CD4-positive, alpha-beta T cell (primary cell): ENCODE data around the gene KRT20. TPM values are rescaled to one million over a fixed set of nuclear protein-coding genes. Genes with fewer than 3 reads are reported as not detected.

Source experiments
- ATAC-seq: fragments of 200-7000 bp; cut with Tn5 transposase; one replicate; pipeline ENCODE4 v1.10.0; 2022; ENCODE audit warnings: mild to moderate bottlenecking; ENCODE audit not compliant: poor library complexity
- CTCF ChIA-PET: fragments of 350-600 bp; sonication (Branson Sonifier 250); formaldehyde crosslinking; loops from one replicate; lab custom pipeline; 2021; ENCODE audit warnings: antibody characterized with exemption, inconsistent platforms; lab: Charles Lee
- POLR2A ChIA-PET: fragments of 350-600 bp; sonication (Branson Sonifier 250); formaldehyde crosslinking; loops from one replicate; lab custom pipeline; 2021; ENCODE audit warnings: antibody characterized with exemption, inconsistent platforms; lab: Charles Lee
- DNase-seq, 14 experiments: peaks; one replicate each; pipeline ENCODE4 v3.0.0-alpha.2; 2013 to 2020; ENCODE audit warnings: mixed read lengths in 2 of 14
- H3K27ac ChIP-seq, 2 donors: one replicate each; pipeline versions ENCODE4 v1.5.1 to v1.7.0; 2013; ENCODE audit warnings: low read length in 2 of 2, low read depth in 1 of 2, mild to moderate bottlenecking in 1 of 2
- H3K27me3 ChIP-seq, 2 experiments: 1 replicate in 1 of 2; 2 replicates in 1 of 2; pipeline versions ENCODE4 v1.6.1 to v1.7.0; 2013; ENCODE audit warnings: low read length in 2 of 2, control low read depth in 1 of 2, mild to moderate bottlenecking in 1 of 2, moderate library complexity in 1 of 2; ENCODE audit not compliant: insufficient read depth in 2 of 2, control insufficient read depth in 1 of 2
- H3K36me3 ChIP-seq: one replicate; pipeline ENCODE4 v1.6.1; 2013; ENCODE audit warnings: low read length, control low read depth; ENCODE audit not compliant: insufficient read depth
- H3K4me1 ChIP-seq: one replicate; pipeline ENCODE4 v1.6.1; 2013; ENCODE audit warnings: low read length, control low read depth; ENCODE audit not compliant: insufficient read depth
- H3K4me3 ChIP-seq: one replicate; pipeline ENCODE4 v1.5.1; 2013; ENCODE audit warnings: mild to moderate bottlenecking, low read length, moderate library complexity
- H3K9me3 ChIP-seq, 2 experiments: 1 replicate in 1 of 2; 2 replicates in 1 of 2; pipeline versions ENCODE4 v1.6.1 to v1.7.0; 2013; ENCODE audit warnings: low read length in 2 of 2, mild to moderate bottlenecking in 2 of 2, control low read depth in 1 of 2, moderate library complexity in 1 of 2; ENCODE audit not compliant: control insufficient read depth in 1 of 2, insufficient read depth in 1 of 2
- H3K27ac Mint-ChIP-seq: one replicate; pipeline ENCODE4 v1.8.0; 2020; ENCODE audit warnings: mixed read lengths
- H3K27me3 Mint-ChIP-seq: one replicate; pipeline ENCODE4 v1.8.0; 2021; ENCODE audit warnings: mixed read lengths
- H3K36me3 Mint-ChIP-seq: one replicate; pipeline ENCODE4 v1.8.0; 2021; ENCODE audit warnings: low read depth, mixed read lengths
- H3K4me1 Mint-ChIP-seq: one replicate; pipeline ENCODE4 v1.8.0; 2021; ENCODE audit warnings: low read depth, mixed read lengths
- H3K4me3 Mint-ChIP-seq: one replicate; pipeline ENCODE4 v1.8.0; 2020; ENCODE audit warnings: mild to moderate bottlenecking, mixed read lengths
- H3K9me3 Mint-ChIP-seq: one replicate; pipeline ENCODE4 v1.8.0; 2020; ENCODE audit warnings: mixed read lengths
- CTCF ChIP-seq: fragments of 200-600 bp; IDR thresholded peaks from one replicate; pipeline ENCODE4 v1.8.0; 2022; ENCODE audit warnings: antibody characterized with exemption, mild to moderate bottlenecking
- intact Hi-C, 2 experiments: fragments of 100-400 bp; cut with DNase I in 1 of 2; cut with micrococcal nuclease in 1 of 2; formaldehyde crosslinking; loops; one replicate each; pipeline versions ENCODE4 v1.15.1 to v1.9.0; 2023 to 2025; cut with DNase I, micrococcal nuclease
- total RNA-seq, 174 experiments: library from RNA in 2 of 174; stranded (reverse) in 2 of 174; gene quantifications; one replicate each; pipeline ENCODE4 v1.2.3 and lab custom pipeline; 2021 to 2026

Gene KRT20
- total RNA-seq, 2 experiments from 2014 or later = not detected

- H3K36me3 Mint-ChIP-seq = no peaks in the 10 kb centered on the region
- H3K4me1 Mint-ChIP-seq = no peaks in the 10 kb centered on the region
- Histone ChIP-seq H3K27ac (no peak overlapping the region), H3K4me3 (no peak overlapping the region), H3K4me1 (no peaks in the 10 kb centered on the region), H3K9me3 (no peaks in the 10 kb centered on the region), H3K36me3 (no peaks in the 10 kb centered on the region), H3K27me3 (peaks cover 0 to 33% of the 10 kb centered on the region in 2 experiments)
- DNase-seq (no peak), ATAC-seq (no peak)
- CTCF ChIA-PET = no interaction called here
- intact Hi-C loops = no loop called here
- POLR2A ChIA-PET = interaction anchor here (1.0 kb wide), 1 partner anchor 10 kb away, joined by 3 read pairs; no protein-coding TSS in a partner anchor
- peaks cover 58% of the 10 kb centered on the region for H3K27me3 Mint-ChIP-seq
- no peak for TF ChIP-seq CTCF
- no peaks in the 10 kb centered on the region for H3K9me3 Mint-ChIP-seq
- no peak overlapping the region for H3K27ac Mint-ChIP-seq
- H3K4me3 Mint-ChIP-seq = no peak overlapping the region
These were observed 35.3 kb downstream of the KRT20 start for GRCh38 chr17:40849723-40850122.

- no peak overlapping the region for H3K27ac ChIP-seq
- ATAC-seq = no peak
- H3K4me1 Mint-ChIP-seq = no peaks in the 10 kb centered on the region
- H3K4me1 ChIP-seq = no peaks in the 10 kb centered on the region
- no peak for TF ChIP-seq CTCF
- H3K36me3 Mint-ChIP-seq = no peaks in the 10 kb centered on the region
- intact Hi-C loops = no loop called here
- peaks cover 0 to 33% of the 10 kb centered on the region in 2 experiments for H3K27me3 ChIP-seq
- ChIA-PET POLR2A (interaction anchor here (1.0 kb wide), 1 partner anchor 9 kb away, joined by 3 read pairs; no protein-coding TSS in a partner anchor), CTCF (no interaction called here)
- H3K27ac Mint-ChIP-seq = no peak overlapping the region
- H3K9me3 ChIP-seq = no peaks in the 10 kb centered on the region
- no peak overlapping the region for H3K4me3 ChIP-seq
- DNase-seq = no peak
- H3K27me3 Mint-ChIP-seq = peaks cover 59% of the 10 kb centered on the region
- H3K36me3 ChIP-seq = no peaks in the 10 kb centered on the region
- H3K4me3 Mint-ChIP-seq = no peak overlapping the region
- H3K9me3 Mint-ChIP-seq = no peaks in the 10 kb centered on the region
These were observed 36.3 kb downstream of the KRT20 start for GRCh38 chr17:40848583-40849235.

- Histone ChIP-seq H3K4me3 (no peak overlapping the region), H3K36me3 (no peaks in the 10 kb centered on the region), H3K27me3 (peaks cover 0 to 32% of the 10 kb centered on the region in 2 experiments), H3K4me1 (no peaks in the 10 kb centered on the region), H3K9me3 (no peaks in the 10 kb centered on the region), H3K27ac (no peak overlapping the region)
- POLR2A ChIA-PET = interaction anchor here (0.6 kb wide), 1 partner anchor 128 kb away, joined by 3 read pairs; no protein-coding TSS in a partner anchor
- no peaks in the 10 kb centered on the region for H3K36me3 Mint-ChIP-seq
- ATAC-seq (no peak), DNase-seq (no peak)
- H3K9me3 Mint-ChIP-seq = no peaks in the 10 kb centered on the region
- H3K27ac Mint-ChIP-seq = no peak overlapping the region
- CTCF ChIA-PET = interaction anchor here (0.7 to 1.1 kb wide), 2 partner anchors 10 to 224 kb away, joined by 3 to 4 read pairs; no protein-coding TSS in a partner anchor
- no peak for TF ChIP-seq CTCF
- no peak overlapping the region for H3K4me3 Mint-ChIP-seq
- intact Hi-C loops = no loop called here
- peaks cover 59% of the 10 kb centered on the region for H3K27me3 Mint-ChIP-seq
- no peaks in the 10 kb centered on the region for H3K4me1 Mint-ChIP-seq
These were observed 38.4 kb downstream of the KRT20 start for GRCh38 chr17:40846515-40847144.
